ENCODE results near the gene HDGFL3.
"Not testable (repeated sequence)": the region's sequence is repeated elsewhere in the genome, so short reads cannot be mapped to it uniquely, and the experiment has no call there.

The HDGFL3 gene

GRCh38 chr15:83094583-83094982, 113.0 kb downstream of the HDGFL3 start:
- no peak for DNase-seq

- peak; percentile 99 for DNase-seq
Measured at GRCh38 chr15:83092309-83092976, 115.2 kb downstream of the HDGFL3 start.

GRCh38 chr15:83091965-83092308, 115.7 kb downstream of the HDGFL3 start:
- DNase-seq, result not testable (repeated sequence)

GRCh38 chr15:83090465-83090864, 117.2 kb downstream of the HDGFL3 start:
- DNase-seq, result no peak

GRCh38 chr15:83088876-83089275, 118.7 kb downstream of the HDGFL3 start:
- no peak for DNase-seq

- DNase-seq, result no peak
Measured at GRCh38 chr15:83087576-83087975, 120.0 kb downstream of the HDGFL3 start.

GRCh38 chr15:83085864-83086552, 121.6 kb downstream of the HDGFL3 start:
- DNase-seq, result peak; percentile 76

GRCh38 chr15:83085461-83085860, 122.2 kb downstream of the HDGFL3 start:
- not testable (repeated sequence) for DNase-seq

- DNase-seq, result peak; percentile 53
Measured at GRCh38 chr15:83082730-83083386, 124.8 kb downstream of the HDGFL3 start.

- DNase-seq, result peak; percentile 54
Measured at GRCh38 chr15:83081256-83082014, 126.2 kb downstream of the HDGFL3 start.

- no peak for DNase-seq
Measured at GRCh38 chr15:83078712-83079111, 128.9 kb downstream of the HDGFL3 start.
